ENCODE data around the gene IFNA6.

DNA sequence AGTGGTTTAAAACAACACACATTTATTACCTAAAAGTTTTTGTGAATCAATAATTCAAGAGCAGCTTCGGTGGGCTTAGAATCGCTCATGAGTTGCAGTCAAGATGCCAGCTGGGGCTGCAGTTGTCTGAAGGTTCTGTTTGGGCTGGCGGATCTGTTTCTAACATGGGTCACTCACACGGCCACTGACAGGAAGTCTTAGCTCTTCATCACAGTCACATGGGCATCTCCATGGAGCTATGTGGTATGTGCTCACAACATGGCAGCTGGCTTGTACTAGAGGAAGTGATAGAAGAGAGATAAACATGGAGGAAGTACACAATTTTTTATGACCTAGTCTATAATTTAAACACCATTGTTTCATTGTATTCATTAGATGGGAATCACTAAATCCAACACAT is 26.6 kb downstream of the IFNA6 start:
- TF ChIP-seq, protein P1, sequence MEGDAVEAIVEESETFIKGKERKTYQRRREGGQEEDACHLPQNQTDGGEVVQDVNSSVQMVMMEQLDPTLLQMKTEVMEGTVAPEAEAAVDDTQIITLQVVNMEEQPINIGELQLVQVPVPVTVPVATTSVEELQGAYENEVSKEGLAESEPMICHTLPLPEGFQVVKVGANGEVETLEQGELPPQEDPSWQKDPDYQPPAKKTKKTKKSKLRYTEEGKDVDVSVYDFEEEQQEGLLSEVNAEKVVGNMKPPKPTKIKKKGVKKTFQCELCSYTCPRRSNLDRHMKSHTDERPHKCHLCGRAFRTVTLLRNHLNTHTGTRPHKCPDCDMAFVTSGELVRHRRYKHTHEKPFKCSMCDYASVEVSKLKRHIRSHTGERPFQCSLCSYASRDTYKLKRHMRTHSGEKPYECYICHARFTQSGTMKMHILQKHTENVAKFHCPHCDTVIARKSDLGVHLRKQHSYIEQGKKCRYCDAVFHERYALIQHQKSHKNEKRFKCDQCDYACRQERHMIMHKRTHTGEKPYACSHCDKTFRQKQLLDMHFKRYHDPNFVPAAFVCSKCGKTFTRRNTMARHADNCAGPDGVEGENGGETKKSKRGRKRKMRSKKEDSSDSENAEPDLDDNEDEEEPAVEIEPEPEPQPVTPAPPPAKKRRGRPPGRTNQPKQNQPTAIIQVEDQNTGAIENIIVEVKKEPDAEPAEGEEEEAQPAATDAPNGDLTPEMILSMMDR (conservative IDR thresholded peaks at IDR 0.05 in 1 of 2, IDR thresholded peaks at IDR 0.05 in 1 of 2; ENCODE audit: low read depth in 1 of 2, low read length in 2 of 2), result no peak
- TF ChIP-seq EZH2 (IDR thresholded peaks at IDR 0.05; ENCODE audit: low read length, missing control alignments), result no peak

Measured in fibroblast of lung (primary cell).